Erythroblast (primary cell): ENCODE measurements around the gene SLC6A13.
A peak's percentile ranks its signal among the peaks of the same experiment; 100 is the strongest.

ENCODE experiments used
- DNase-seq, 2 experiments: peaks; one replicate each; lab custom pipeline; 2025; lab: John Stamatoyannopoulos, UW
- GATA1 ChIP-seq: IDR thresholded peaks from 2 replicates; pipeline ENCODE4 v1.6.1; 2011; ENCODE audit warnings: low read depth, mild to moderate bottlenecking, control low read depth, low read length, moderate library complexity
- POLR2A ChIP-seq: IDR thresholded peaks from 2 replicates; pipeline ENCODE4 v1.6.1; 2011; ENCODE audit warnings: mild to moderate bottlenecking, low read length

Gene SLC6A13

GRCh38 chr12:172732-173161 is 89.9 kb downstream of the SLC6A13 start:
- peak in 1 of 2 experiments; percentile 35 for DNase-seq
- TF ChIP-seq POLR2A (peak; percentile 56), GATA1 (no peak)

DNA sequence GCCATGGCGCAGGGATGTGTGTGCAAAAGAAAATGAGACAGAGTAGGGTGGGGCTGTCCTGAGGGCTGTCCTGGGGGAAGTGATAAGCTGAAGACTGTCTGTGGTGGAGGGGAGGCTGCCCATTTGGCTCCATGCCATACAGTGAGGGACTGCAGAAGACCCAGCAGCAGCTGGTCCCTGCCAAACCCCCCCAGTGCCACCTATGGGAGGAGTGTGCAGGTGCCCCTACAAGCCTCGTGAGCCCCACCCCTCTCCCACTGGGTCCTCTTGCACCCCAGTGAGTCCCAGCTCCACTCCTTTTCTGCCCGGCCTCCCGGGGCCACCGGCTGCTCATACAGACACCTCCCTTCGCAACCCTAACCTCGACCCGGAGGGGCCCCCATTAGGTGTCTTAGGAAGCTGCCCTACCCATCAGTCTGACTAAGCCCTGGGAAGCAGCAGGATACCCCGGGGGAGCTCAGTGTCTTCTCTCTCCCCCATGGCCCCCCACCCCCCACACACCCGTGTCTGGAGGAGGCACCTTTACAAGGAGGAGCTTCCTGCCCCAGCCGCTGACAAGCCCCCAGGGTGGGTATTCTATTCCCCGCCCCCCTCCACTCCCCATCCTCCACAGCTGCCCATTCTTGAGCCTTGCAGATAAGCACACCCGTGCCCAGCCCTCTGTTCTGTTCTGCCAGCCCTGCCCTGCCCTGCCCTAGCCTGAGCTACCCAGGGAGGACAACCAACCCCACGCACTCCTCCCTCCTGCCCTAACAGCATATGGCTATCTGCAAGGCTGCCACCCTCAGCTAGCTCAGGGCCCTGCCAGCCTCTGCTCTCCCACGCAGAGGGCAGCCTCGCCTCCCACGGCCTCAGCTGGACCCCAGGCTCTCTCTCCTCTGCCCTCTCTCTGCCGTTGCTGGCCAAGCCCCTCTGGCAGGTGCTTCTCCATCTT is 90.6 kb downstream of the SLC6A13 start:
- peak; percentile 73 to 87 for DNase-seq
- TF ChIP-seq GATA1 (no peak), POLR2A (peak; percentile 95)

- no peak for TF ChIP-seq GATA1
- TF ChIP-seq POLR2A = no peak
- no peak for DNase-seq
Observed at GRCh38 chr12:171276-171675, 91.4 kb downstream of the SLC6A13 start.
